GM18873 (cell line): ENCODE measurements around the gene ACADSB.
A peak's percentile ranks its signal among the peaks of the same experiment; 100 is the strongest.

ENCODE experiments used
- ATAC-seq: cut with Tn5 transposase; IDR thresholded peaks from one replicate; pipeline ENCODE4 v1.9.1; 2021; ENCODE audit warnings: mild to moderate bottlenecking, moderate library complexity, moderate number of reproducible peaks; ENCODE audit not compliant: unreplicated experiment, low FRiP score

Gene ACADSB

GRCh38 chr10:123000155-123000554 lies 8.7 kb upstream of the ACADSB start:
- no peak for ATAC-seq

- ATAC-seq: no peak
Observed at GRCh38 chr10:123001370-123001769, 7.4 kb upstream of the ACADSB start.

- no peak for ATAC-seq
Observed at GRCh38 chr10:123004298-123004697, 4.5 kb upstream of the ACADSB start.

- no peak for ATAC-seq
Observed at GRCh38 chr10:123007558-123008354, 1.1 kb upstream of the ACADSB start.

GRCh38 chr10:123009105-123009820 lies 457 bp downstream of the ACADSB start:
- ATAC-seq: peak; percentile 2

- ATAC-seq: no peak
Observed at GRCh38 chr10:123011987-123012386, 3.2 kb downstream of the ACADSB start.

- ATAC-seq: no peak
Observed at GRCh38 chr10:123013456-123014419, 4.9 kb downstream of the ACADSB start.

GRCh38 chr10:123014772-123015171 lies 6.0 kb downstream of the ACADSB start:
- no peak for ATAC-seq

GRCh38 chr10:123016228-123016627 lies 7.4 kb downstream of the ACADSB start:
- ATAC-seq: no peak

- no peak for ATAC-seq
Observed at GRCh38 chr10:123017421-123018165, 8.8 kb downstream of the ACADSB start.

- no peak for ATAC-seq
Observed at GRCh38 chr10:123018531-123018930, 9.7 kb downstream of the ACADSB start.

- no peak for ATAC-seq
Observed at GRCh38 chr10:123019264-123019663, 10.5 kb downstream of the ACADSB start.

- no peak for ATAC-seq
Observed at GRCh38 chr10:123019941-123020703, 11.3 kb downstream of the ACADSB start.

GRCh38 chr10:123021517-123021916 lies 12.7 kb downstream of the ACADSB start:
- no peak for ATAC-seq

- ATAC-seq: no peak
Observed at GRCh38 chr10:123024540-123024939, 15.7 kb downstream of the ACADSB start.

GRCh38 chr10:123026302-123026701 lies 17.5 kb downstream of the ACADSB start:
- ATAC-seq: no peak

- no peak for ATAC-seq
Observed at GRCh38 chr10:123027861-123028260, 19.1 kb downstream of the ACADSB start.

GRCh38 chr10:123031124-123031523 lies 22.3 kb downstream of the ACADSB start:
- ATAC-seq: no peak

- ATAC-seq: no peak
Observed at GRCh38 chr10:123034332-123034731, 25.5 kb downstream of the ACADSB start.
